ENCODE results near the gene TAC3.

- TF ChIP-seq CTCF (IDR thresholded peaks at IDR 0.05) (no peak), POLR2A (IDR thresholded peaks at IDR 0.05) (no peak), POLR2AphosphoS5 (IDR thresholded peaks at IDR 0.05) (no peak)
Measured at GRCh38 chr12:57025196-57025595, 8.9 kb upstream of the TAC3 start.

Data from prostate gland (tissue), 2 donors.